Skeletal muscle tissue (tissue), 4 donors: ENCODE data around the gene AFF2. TPM values are rescaled to one million over a fixed set of nuclear protein-coding genes. Genes with fewer than 3 reads are reported as not detected.

ENCODE experiments used
- H3K27ac ChIP-seq: one replicate; pipeline ENCODE4 v1.7.0; 2013; ENCODE audit warnings: mild to moderate bottlenecking, low read depth, low read length, inconsistent platforms
- H3K27me3 ChIP-seq, 3 donors: one replicate each; pipeline ENCODE4 v1.7.0; 2013; ENCODE audit warnings: low read length in 3 of 3; ENCODE audit not compliant: control insufficient read depth in 3 of 3, insufficient read depth in 3 of 3
- H3K36me3 ChIP-seq, 3 donors: one replicate each; pipeline ENCODE4 v1.7.0; 2013; ENCODE audit warnings: low read length in 3 of 3; ENCODE audit not compliant: control insufficient read depth in 3 of 3, insufficient read depth in 3 of 3
- H3K4me1 ChIP-seq, 3 donors: one replicate each; pipeline ENCODE4 v1.7.0; 2013; ENCODE audit warnings: low read length in 3 of 3, mild to moderate bottlenecking in 3 of 3; ENCODE audit not compliant: control insufficient read depth in 3 of 3, insufficient read depth in 3 of 3
- H3K4me3 ChIP-seq, 3 donors: one replicate each; pipeline ENCODE4 v1.7.0; 2013; ENCODE audit warnings: low read length in 3 of 3
- H3K9ac ChIP-seq, 3 donors: one replicate each; pipeline ENCODE4 v1.7.0; 2013; ENCODE audit warnings: low read length in 3 of 3, mild to moderate bottlenecking in 3 of 3, moderate library complexity in 2 of 3, low read depth in 1 of 3
- H3K9me3 ChIP-seq, 3 donors: one replicate each; pipeline ENCODE4 v1.7.0; 2013; ENCODE audit warnings: low read length in 3 of 3; ENCODE audit not compliant: control insufficient read depth in 3 of 3
- total RNA-seq: library from RNA; depleted of rRNA; stranded (reverse); fragments of >200 nt; gene quantifications from one replicate; pipeline ENCODE4 v1.2.3, GENCODE V29; 2014
- donor health status: Osteomylitis.

Gene AFF2
- total RNA-seq, 1 donor from 2014 or later, result 2.6 TPM

- H3K36me3 ChIP-seq, result no peaks in the 10 kb centered on the region
- no peak overlapping the region for H3K27ac ChIP-seq
- H3K9ac ChIP-seq, result no peak overlapping the region
- H3K27me3 ChIP-seq, result no peaks in the 10 kb centered on the region
- H3K4me3 ChIP-seq, result no peak overlapping the region
- no peaks in the 10 kb centered on the region for H3K9me3 ChIP-seq
- no peaks in the 10 kb centered on the region for H3K4me1 ChIP-seq
Measured at GRCh38 chrX:148535639-148536038, 35.2 kb downstream of the AFF2 start.

GRCh38 chrX:148536961-148537360, 36.5 kb downstream of the AFF2 start:
- H3K9ac ChIP-seq, result no peak overlapping the region
- H3K27me3 ChIP-seq, result no peaks in the 10 kb centered on the region
- H3K9me3 ChIP-seq, result no peaks in the 10 kb centered on the region
- no peak overlapping the region for H3K27ac ChIP-seq
- no peak overlapping the region for H3K4me3 ChIP-seq
- H3K36me3 ChIP-seq, result no peaks in the 10 kb centered on the region
- H3K4me1 ChIP-seq, result no peaks in the 10 kb centered on the region

GRCh38 chrX:148537556-148538182, 37.3 kb downstream of the AFF2 start:
- no peak overlapping the region for H3K27ac ChIP-seq
- no peaks in the 10 kb centered on the region for H3K36me3 ChIP-seq
- H3K27me3 ChIP-seq, result no peaks in the 10 kb centered on the region
- no peak overlapping the region for H3K9ac ChIP-seq
- H3K4me3 ChIP-seq, result no peak overlapping the region
- no peaks in the 10 kb centered on the region for H3K4me1 ChIP-seq
- no peaks in the 10 kb centered on the region for H3K9me3 ChIP-seq

DNA sequence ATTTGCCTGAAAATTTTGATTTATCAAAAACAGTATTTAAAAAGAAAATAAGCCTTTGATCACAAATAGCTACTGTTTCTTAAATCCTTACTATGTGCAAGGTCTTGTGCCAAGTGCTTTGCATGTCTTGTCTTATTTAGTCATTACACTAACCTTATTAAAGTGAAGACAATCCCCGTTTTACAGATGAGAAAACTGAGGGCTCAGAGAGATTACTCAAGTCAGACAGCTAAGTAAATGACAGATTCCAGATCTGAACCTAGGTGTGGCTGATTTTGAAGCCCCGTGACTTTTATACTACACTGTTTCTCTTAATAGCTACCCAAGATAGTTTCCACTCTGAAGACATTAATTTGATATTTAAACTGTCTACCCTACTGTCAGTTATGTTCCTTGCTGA, 38.2 kb downstream of the AFF2 start:
- H3K36me3 ChIP-seq, result no peaks in the 10 kb centered on the region
- H3K9me3 ChIP-seq, result no peaks in the 10 kb centered on the region
- no peaks in the 10 kb centered on the region for H3K4me1 ChIP-seq
- H3K4me3 ChIP-seq, result no peak overlapping the region
- no peak overlapping the region for H3K9ac ChIP-seq
- H3K27me3 ChIP-seq, result no peaks in the 10 kb centered on the region
- H3K27ac ChIP-seq, result no peak overlapping the region

- H3K4me1 ChIP-seq, result no peaks in the 10 kb centered on the region
- no peak overlapping the region for H3K27ac ChIP-seq
- H3K9me3 ChIP-seq, result no peaks in the 10 kb centered on the region
- no peaks in the 10 kb centered on the region for H3K27me3 ChIP-seq
- H3K9ac ChIP-seq, result no peak overlapping the region
- no peaks in the 10 kb centered on the region for H3K36me3 ChIP-seq
- H3K4me3 ChIP-seq, result no peak overlapping the region
Measured at GRCh38 chrX:148540114-148540513, 39.7 kb downstream of the AFF2 start.

- H3K9ac ChIP-seq, result no peak overlapping the region
- no peak overlapping the region for H3K4me3 ChIP-seq
- H3K27ac ChIP-seq, result no peak overlapping the region
- H3K27me3 ChIP-seq, result no peaks in the 10 kb centered on the region
- no peaks in the 10 kb centered on the region for H3K36me3 ChIP-seq
- no peaks in the 10 kb centered on the region for H3K9me3 ChIP-seq
- H3K4me1 ChIP-seq, result no peaks in the 10 kb centered on the region
Measured at GRCh38 chrX:148540671-148541583, 40.5 kb downstream of the AFF2 start.

DNA sequence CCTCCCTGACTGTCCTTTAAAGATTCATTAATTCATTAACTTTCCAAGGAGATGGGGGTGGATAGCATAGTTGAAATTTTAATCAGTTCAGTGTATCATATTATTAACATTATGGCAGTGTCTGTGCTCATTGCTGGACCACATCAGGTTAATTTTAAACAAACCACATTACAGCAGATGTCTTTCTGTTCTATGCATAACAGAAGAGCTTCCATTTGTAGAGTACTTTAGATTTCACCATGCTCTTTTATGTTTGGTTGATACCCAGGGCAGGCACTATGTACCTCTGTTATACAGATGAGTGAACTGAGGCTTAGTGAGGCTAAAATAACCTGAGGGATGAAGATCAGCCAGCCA, 41.1 kb downstream of the AFF2 start:
- H3K36me3 ChIP-seq, result no peaks in the 10 kb centered on the region
- no peak overlapping the region for H3K4me3 ChIP-seq
- H3K27ac ChIP-seq, result no peak overlapping the region

DNA sequence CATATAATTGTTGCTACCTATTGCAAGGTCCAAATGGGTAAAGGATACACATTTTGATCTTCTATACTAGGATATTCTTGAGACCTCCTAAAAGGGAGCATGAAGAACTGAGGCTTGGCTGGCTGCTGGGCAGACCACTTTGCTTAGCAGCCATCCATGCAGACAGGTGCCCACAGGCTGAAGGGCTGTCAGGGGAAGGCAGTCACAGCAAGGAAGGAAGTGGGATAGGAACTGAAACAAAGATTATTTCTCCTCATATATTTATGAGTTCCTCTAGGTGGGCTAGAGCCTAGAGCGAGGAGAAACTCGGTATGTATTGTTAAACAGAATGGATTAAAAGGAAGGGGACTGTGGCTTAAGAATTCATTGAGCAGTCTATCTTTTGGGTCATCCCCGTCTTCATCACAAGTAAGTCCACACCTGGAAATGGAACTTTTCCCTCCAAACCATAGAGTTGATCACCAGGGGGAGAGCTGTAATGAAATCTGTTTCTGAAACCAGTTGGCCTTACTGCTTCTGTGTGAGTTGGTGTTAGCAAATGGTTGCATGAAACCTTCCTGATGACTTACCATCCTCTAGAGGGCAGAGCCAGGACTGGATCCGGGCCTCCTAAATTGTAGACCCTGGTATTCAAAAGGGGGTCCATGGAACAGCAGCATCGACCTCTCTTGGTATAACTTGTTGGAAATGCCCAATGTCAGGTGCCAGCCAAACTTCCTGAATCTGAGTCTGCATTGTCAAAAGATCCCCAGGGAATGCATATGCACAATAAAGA, 42.3 kb downstream of the AFF2 start:
- H3K27me3 ChIP-seq, result no peaks in the 10 kb centered on the region
- H3K9ac ChIP-seq, result no peak overlapping the region
- H3K9me3 ChIP-seq, result no peaks in the 10 kb centered on the region
- H3K36me3 ChIP-seq, result no peaks in the 10 kb centered on the region
- no peak overlapping the region for H3K27ac ChIP-seq
- H3K4me1 ChIP-seq, result no peaks in the 10 kb centered on the region
- H3K4me3 ChIP-seq, result no peak overlapping the region

More for the DNA sequence above, 41.1 kb downstream of the AFF2 start:
- Histone ChIP-seq H3K9ac (no peak overlapping the region), H3K9me3 (no peaks in the 10 kb centered on the region), H3K4me1 (no peaks in the 10 kb centered on the region), H3K27me3 (no peaks in the 10 kb centered on the region)

GRCh38 chrX:148552775-148553174, 52.4 kb downstream of the AFF2 start:
- Histone ChIP-seq H3K4me3 (no peak overlapping the region), H3K4me1 (no peaks in the 10 kb centered on the region), H3K36me3 (no peaks in the 10 kb centered on the region), H3K9ac (no peak overlapping the region), H3K27ac (no peak overlapping the region), H3K9me3 (no peaks in the 10 kb centered on the region), H3K27me3 (no peaks in the 10 kb centered on the region)

DNA sequence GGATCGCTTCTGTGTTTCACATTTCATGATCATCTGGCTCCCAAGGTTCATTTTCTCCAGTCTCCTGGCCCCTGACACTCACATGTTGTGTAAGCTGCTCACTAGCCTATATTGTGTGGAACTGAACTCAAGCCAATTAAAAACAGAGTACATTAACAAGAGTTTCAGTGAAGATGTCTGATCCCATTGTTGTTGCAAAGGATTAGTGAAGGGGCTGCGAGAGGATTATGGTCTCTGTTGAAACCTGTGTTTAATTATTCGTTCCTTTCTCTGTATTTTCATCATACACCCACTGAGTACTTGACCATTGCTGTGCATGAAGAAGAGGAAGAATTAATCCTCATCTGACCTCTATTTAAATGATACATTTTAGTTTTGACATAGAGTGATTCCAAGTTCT, 54.7 kb downstream of the AFF2 start:
- H3K4me1 ChIP-seq, result no peaks in the 10 kb centered on the region
- H3K27me3 ChIP-seq, result no peaks in the 10 kb centered on the region
- H3K9me3 ChIP-seq, result no peaks in the 10 kb centered on the region
- H3K9ac ChIP-seq, result no peak overlapping the region
- H3K4me3 ChIP-seq, result no peak overlapping the region
- no peaks in the 10 kb centered on the region for H3K36me3 ChIP-seq
- H3K27ac ChIP-seq, result no peak overlapping the region
